Astrocyte of the hippocampus (primary cell): ENCODE data around the gene TBC1D9.

Experiments
- DNase-seq: peaks from one replicate; pipeline ENCODE4 v3.0.0; 2011; ENCODE audit warnings: low read depth, low spot score

Gene TBC1D9

DNA sequence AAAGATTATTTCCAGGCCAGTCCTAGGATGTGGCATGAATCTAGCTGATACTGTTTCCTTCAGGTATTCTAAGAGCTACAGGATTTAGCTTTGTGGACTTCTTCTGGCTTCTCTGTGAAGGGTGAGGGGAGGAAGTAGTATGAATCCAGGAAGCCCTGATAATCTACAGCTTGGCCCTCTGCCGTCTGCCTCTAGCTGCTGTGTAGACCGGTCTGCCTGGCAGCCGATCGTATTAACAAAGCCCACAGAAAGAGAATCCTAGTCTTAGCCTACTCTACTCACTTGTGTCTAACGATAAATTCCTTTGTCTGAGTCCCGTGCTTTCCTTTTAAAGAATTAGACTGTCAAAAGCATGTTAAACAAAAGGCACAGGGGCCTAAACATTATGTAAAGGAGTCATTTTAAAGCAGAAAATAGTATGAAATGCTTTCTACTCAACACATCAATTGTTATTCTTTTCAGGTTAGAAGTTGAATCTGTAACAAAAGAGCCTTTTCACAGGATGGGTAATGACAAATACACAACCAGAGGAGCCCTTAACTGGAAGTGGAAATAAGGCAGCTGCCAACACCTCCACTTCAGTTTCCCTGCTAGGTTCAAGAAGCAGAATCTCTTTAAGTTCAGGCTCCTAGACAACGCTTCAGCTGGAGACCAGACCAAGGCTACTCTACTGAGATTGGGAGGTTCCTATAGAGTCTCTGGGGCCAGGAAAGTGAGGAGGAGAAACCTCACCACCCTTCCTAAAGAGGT, 138.5 kb downstream of the TBC1D9 start:
- DNase-seq, result no peak

DNA sequence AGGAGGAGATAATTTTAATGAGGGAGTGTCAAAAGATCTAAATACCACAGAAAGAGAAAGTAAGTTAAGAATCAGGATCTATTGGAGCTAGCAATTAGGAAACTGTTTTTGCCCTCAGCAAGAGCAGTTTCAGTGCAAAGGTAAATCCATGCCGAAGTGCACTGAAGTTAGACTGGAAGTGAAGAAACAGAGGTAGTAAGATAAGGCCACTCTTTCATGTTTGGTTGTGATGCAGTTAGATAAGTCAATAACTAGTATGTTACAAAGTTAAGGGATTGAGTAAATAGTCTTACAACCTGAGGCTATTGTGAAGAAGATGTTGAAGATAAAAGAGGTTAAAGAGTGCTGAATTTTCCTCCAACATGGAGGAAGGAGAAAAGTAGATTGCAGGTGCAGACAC, 140.7 kb downstream of the TBC1D9 start:
- no peak for DNase-seq

DNA sequence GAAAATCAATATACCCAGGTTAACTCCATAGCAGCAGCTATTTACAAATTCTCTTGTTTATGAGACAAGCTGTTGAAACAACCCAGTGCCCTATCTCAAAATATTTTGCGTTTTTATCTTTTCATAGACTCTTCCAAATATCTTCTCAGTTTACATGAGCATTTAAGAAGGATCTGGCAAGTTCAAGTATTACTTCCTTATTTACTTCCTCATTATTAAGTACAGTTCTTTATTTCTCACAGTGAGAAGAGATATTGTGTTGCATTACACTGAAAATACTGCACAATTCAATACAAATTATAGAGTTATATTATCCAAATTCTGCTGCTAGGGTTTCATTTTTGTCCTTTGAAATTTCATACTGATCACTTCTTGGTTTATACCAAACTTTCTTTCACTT, 143.8 kb downstream of the TBC1D9 start:
- DNase-seq, result no peak

DNA sequence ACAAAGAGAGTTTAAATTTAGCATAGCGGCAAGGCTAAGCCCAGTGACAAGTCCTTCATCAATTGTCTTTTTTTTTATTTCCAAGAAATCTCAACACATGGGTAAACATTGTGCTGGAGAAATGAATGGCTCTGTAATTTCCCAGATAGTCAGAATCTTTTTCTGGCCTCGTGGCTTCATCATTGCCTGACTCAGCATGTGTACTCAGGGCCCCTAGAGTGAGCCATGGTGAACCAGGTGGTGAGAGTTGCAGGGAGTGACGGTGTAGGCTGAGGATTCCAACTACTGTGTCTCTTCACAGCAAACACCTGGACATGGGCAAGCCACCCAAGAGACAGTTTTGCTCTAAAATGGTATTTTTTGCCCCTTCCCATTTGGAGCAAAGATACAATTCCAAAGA, 144.3 kb downstream of the TBC1D9 start:
- DNase-seq, result no peak

DNA sequence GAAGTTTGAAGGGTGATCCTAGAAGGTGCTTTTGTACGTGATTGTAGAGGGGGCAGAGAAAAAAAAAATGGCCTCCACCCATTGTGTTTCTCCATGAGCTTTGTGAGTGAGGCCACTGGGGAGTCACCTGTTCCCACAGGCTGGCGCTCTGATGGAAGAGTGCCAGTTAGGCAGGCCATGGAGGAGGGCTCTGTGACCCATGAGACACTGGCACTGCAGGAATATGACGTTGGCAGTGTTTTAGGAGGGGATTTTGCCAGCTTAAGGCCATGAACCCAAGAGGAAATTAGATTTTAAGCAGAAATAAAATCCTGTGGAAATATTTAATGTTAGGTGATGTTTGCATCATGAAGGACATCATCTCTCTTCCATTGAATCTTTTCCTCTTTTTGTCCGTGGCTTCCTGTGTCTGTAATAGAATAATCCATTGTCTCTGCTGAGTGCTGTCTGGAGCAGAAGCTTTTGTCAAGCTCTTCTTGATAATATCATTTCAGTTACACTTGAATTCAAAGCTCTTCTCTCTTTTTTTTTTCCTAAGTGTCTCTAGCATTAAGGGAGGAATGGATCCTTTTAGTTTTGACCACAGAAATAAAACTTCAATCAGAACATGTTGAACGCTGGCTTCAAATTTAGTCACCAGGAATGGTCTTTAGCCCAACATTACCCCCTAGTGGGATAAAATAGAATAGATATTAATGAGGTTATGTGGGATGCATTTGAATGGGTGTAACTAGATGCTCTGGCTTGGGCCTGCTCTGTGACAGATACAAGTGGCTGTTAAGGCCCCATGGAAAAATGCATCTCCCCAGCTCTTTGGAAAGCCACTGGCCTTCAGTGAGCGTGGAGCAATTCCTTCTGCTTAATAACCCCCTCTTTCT, 146.4 kb downstream of the TBC1D9 start:
- DNase-seq, result peak; percentile 77

DNA sequence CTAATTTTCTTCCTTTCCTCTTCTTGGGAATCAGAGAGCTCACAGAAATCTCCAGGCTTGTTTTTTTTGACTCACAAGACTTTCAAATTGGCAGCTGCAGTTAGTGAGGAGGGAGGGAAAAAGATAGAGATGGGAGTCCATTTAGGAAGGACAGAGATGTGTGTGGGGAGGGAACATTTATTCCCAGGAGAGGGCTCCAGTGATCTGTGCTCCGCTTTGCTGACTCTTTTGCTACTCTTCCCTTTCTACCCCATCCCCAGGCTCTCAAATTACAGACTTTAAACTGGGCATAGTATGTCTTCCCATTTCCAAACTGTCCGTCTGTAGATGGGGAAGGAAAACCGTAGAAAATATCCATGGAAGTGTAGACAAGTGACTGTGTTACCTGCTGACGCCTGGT, 148.3 kb downstream of the TBC1D9 start:
- no peak for DNase-seq

DNA sequence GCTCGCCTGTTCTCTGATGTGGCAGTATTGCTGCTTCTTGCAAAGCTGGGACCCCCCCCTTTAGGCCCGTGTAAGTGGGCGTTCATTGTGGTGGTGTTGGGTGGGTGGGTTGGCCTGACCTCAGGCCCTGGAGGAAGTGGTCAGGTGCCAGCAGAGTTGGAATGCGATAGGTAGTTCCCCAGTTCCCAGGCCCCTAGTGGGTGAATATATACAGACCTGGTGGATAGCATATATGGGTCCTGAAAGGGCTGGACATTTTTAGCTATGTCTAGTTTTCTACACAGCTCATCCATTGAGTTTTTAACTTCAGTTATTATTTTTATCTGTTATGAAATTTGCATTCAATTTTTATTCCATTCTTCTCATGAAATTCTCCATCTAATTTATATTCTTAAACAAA, 151.6 kb downstream of the TBC1D9 start:
- DNase-seq, result no peak

DNA sequence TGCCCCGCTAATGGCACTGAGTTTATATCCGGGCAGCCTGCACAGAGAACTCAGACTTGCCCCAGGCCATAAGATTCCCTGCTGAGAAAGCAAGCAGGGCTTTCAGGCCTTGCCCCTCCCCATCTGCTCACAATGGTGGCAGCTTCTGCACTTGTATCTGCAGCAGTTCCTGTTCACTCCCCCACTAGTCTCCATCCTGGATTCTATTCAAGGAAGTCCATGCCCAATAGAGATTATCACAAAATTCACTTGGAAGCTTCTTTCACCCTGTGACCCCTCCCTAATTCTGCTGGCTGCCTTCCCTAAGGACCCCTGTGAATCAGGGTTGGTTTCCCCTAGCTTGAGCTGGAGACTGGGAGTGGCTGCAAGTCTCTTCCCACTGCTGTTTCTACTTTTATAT, 152.9 kb downstream of the TBC1D9 start:
- no peak for DNase-seq

DNA sequence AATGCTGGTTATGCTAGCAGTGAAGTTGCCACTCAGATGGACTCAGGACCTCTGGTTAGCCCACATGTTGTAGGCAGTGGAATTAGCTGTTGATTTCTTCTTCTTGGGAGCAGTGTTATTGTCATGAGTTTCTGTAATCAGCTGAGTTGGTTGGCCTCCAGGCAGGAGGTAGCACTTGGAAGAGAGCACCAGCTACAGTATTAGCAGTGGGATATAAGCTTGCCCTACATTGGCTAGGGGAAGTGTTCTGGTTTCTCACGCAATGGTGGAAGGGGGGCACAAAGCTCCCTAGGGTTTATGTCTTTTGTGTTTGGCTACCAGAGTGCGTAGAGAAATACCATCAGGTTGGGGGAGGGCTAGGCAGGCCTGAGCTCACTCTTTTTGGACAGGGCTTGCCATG, 153.5 kb downstream of the TBC1D9 start:
- no peak for DNase-seq

DNA sequence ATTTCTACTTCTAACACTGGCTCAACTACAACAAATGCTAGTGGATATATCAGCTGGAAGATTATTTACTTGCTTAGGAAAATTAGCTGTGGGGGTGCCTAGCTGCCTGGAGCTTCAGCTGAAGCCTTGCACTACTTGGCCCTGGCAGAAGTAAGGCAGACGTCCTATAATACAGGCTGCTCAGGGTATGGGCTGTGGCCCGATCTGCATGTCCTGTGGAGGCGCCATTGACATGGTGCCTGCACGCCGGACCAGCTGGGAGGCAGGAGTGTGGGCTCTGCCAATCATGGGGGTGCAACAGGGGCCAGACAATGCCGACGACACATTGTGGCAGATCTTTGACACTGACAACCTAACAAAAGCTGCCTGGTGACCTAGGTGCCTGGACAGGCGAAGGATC, 155.8 kb downstream of the TBC1D9 start:
- no peak for DNase-seq

DNA sequence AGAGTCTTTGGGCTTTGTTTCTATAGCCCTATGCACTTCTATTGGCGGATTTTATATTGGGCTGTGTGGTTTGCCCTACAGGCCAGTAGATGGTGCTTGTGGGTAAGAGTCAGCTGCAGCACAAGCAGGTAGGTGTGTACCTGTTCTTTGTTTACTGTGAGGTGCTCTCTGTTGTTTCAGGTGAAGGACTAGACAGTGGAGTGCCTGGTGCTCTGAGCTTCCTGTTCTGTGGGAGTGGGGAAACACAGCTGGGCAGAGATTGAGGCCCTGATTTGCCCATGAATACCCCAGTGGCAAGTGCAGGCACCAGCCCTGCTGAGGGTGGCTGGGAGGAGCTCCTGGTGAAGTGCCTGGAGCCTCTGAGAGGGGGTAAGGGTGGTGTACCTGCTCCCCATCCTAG, 161.1 kb downstream of the TBC1D9 start:
- no peak for DNase-seq

DNA sequence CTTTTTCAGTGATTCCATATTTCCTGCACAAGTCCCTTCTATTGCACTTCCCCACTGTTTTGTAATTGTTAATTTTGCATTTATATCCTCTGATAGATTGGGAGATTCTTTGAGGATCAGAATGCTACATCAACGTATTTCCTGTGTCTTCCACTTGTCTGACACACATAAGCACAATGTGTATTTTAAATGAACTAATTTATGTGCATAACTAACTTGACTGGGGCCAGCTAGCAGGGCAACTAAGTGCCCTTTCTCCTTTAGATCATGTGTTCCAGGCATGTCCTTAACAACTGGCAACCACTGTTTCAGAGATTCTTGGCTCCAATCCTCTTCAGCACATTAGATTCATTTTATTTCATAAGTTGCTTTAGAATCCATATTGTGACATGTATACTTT, 171.7 kb downstream of the TBC1D9 start:
- no peak for DNase-seq

DNA sequence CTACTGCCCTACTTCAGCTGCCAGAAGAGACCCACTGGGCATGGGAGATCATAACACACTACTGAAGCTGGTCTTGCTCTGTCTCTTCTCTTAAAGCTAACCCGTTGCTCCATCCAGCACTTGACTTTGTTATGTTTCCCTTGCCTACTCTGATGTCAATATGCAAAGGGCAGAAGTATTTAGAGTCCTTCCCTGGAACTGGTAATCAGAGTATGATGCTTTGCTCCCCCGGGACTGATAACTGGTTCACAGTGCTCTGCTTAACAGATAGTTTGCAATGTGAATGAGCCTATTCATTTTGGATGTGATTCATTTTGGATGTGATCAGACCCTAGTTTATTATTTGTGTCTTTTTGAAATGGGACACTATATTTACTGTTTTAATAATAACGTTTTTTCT, 175.1 kb downstream of the TBC1D9 start:
- no peak for DNase-seq

DNA sequence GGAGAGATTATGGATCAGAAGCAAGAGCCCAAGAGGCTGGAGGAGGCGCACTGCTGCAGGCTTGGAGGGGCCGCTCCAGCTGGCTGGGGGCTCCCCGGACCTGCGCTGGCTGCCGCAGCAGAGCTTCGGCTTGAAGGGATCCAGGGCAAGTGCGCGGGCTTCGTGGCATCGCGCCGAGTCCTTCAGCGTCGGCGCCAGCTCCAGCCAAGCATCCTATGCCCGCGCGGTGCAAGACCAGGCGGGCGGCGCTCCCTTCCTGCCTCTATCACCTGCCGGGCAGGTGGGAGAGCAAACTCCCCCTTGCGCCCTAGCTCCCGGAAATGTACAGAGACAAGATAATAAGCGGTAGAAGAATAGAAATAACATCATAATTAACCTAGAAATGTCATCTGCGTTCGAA, 176.9 kb downstream of the TBC1D9 start:
- DNase-seq, result peak; percentile 15

DNA sequence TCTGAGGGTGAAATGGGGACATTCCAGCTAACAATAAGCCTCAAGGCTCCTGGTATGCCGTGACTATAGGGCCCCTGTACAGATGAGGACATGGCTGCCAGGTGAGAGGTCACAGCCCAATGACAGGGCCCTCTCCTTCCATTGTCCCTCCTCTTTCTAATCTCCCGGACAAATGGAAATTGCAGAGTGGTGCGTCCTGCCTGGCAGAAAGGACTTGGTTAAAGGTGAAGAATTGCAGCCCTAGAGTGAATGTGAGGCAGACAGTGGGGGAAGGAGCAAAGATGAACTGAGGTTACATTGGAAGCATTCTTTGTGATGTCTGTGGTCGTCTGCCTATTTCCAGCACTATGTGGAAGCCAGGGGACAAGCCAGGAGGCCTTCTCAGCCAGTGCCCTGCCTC, 180.7 kb downstream of the TBC1D9 start:
- DNase-seq, result no peak

DNA sequence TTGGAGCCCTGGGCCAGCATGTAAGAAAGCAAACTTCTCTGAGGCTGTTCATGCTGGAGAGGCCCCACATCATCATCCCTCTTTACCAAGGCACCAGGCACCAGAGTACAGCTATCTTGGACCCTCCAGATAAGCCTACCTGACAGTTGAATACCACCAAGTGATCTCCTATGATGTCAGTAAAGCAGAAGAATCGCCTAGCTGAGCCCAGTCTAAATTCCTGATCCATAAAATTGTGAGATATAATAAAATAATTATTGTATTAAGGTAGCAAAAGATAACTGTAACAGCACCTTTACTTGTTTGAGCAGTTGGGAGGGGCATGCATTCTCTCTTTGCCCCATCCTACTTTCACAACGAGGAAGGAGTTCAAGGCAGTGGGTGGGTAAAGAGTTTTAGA, 184.6 kb downstream of the TBC1D9 start:
- DNase-seq, result no peak
